HepG2 (cell line): ENCODE results near the gene NDUFB6. TPM values are rescaled to one million over a fixed set of nuclear protein-coding genes. Genes with fewer than 3 reads are reported as not detected.

Experiments used
- CHCHD3 ChIP-seq: sonication (generic); formaldehyde crosslinking; IDR thresholded peaks from 2 replicates; pipeline ENCODE4 v1.8.0; 2022; ENCODE audit warnings: mild to moderate bottlenecking, missing genetic modification reagents, moderate library complexity
- EED ChIP-seq: sonication (generic); formaldehyde crosslinking; IDR thresholded peaks from 2 replicates; pipeline ENCODE4 v1.5.0; 2020; ENCODE audit warnings: mild to moderate bottlenecking, missing genetic modification reagents
- ELF4 ChIP-seq: sonication (generic); formaldehyde crosslinking; IDR thresholded peaks from 2 replicates; pipeline ENCODE4 v1.5.0; 2020; ENCODE audit warnings: missing genetic modification reagents, mild to moderate bottlenecking, moderate library complexity, borderline replicate concordance
- KMT2B ChIP-seq: IDR thresholded peaks from 2 replicates; pipeline ENCODE4 v1.6.1; 2016; ENCODE audit warnings: missing genetic modification reagents, missing compliant biosample characterization
- MXD4 ChIP-seq: IDR thresholded peaks from 2 replicates; pipeline ENCODE4 v1.6.1; 2016; ENCODE audit warnings: mild to moderate bottlenecking, missing biosample characterization, missing genetic modification reagents
- NFIB ChIP-seq: sonication (generic); formaldehyde crosslinking; IDR thresholded peaks from 2 replicates; pipeline ENCODE4 v1.9.0; 2021; ENCODE audit warnings: missing genetic modification reagents, mild to moderate bottlenecking, borderline replicate concordance
- NFYB ChIP-seq: sonication (generic); formaldehyde crosslinking; IDR thresholded peaks from 2 replicates; pipeline ENCODE4 v1.4.0; 2020; ENCODE audit warnings: missing genetic modification reagents
- PHF5A ChIP-seq: IDR thresholded peaks from one replicate; pipeline ENCODE4 v1.6.1; 2018; ENCODE audit warnings: low read depth, missing genetic modification reagents; ENCODE audit not compliant: unreplicated experiment
- PLRG1 ChIP-seq: fragments of 450-650 bp; conservative IDR thresholded peaks from 2 replicates; pipeline ENCODE4 v1.6.1; 2016
- SOX6 ChIP-seq, 2 experiments: fragments of 450-650 bp in 1 of 2; sonication (generic) in 1 of 2; formaldehyde crosslinking in 1 of 2; IDR thresholded peaks; 2 replicates each; pipeline versions ENCODE4 v1.4.0 to v1.6.1; 2017 to 2020; ENCODE audit warnings: antibody characterized with exemption in 1 of 2, mild to moderate bottlenecking in 1 of 2, missing genetic modification reagents in 1 of 2
- SP140L ChIP-seq: sonication (generic); formaldehyde crosslinking; IDR thresholded peaks from 2 replicates; pipeline ENCODE4 v1.4.0; 2020; ENCODE audit warnings: missing genetic modification reagents, borderline replicate concordance
- SP5 ChIP-seq: IDR thresholded peaks from 2 replicates; pipeline ENCODE4 v1.6.1; 2016; ENCODE audit warnings: low read depth, borderline replicate concordance
- TGIF2 ChIP-seq: IDR thresholded peaks from 2 replicates; pipeline ENCODE4 v1.6.1; 2016; ENCODE audit warnings: control low read depth, missing compliant biosample characterization
- TP53 ChIP-seq: sonication (generic); formaldehyde crosslinking; conservative IDR thresholded peaks from 2 replicates; pipeline ENCODE4 v1.4.0; 2020; ENCODE audit warnings: missing genetic modification reagents
- ZNF136 ChIP-seq: sonication (generic); formaldehyde crosslinking; IDR thresholded peaks from 2 replicates; pipeline ENCODE4 v1.8.1; 2022; ENCODE audit warnings: low read depth, mild to moderate bottlenecking, moderate library complexity, missing genetic modification reagents
- ZNF20 ChIP-seq: sonication (generic); formaldehyde crosslinking; IDR thresholded peaks from 2 replicates; pipeline ENCODE4 v1.4.0; 2020; ENCODE audit warnings: mild to moderate bottlenecking, moderate library complexity, missing genetic modification reagents
- ZNF292 ChIP-seq: sonication (generic); formaldehyde crosslinking; IDR thresholded peaks from 2 replicates; pipeline ENCODE4 v1.8.1; 2022; ENCODE audit warnings: mild to moderate bottlenecking, low read depth, missing genetic modification reagents, borderline replicate concordance
- ZNF337 ChIP-seq: sonication (generic); formaldehyde crosslinking; IDR thresholded peaks from 2 replicates; pipeline ENCODE4 v1.5.1; 2020; ENCODE audit warnings: missing genetic modification reagents, low read depth, mild to moderate bottlenecking, borderline replicate concordance
- ZNF343 ChIP-seq: sonication (generic); formaldehyde crosslinking; IDR thresholded peaks from 2 replicates; pipeline ENCODE4 v1.4.0; 2020; ENCODE audit warnings: mild to moderate bottlenecking, missing genetic modification reagents
- ZNF451 ChIP-seq: sonication (generic); formaldehyde crosslinking; IDR thresholded peaks from 2 replicates; pipeline ENCODE4 v1.5.0; 2020; ENCODE audit warnings: mild to moderate bottlenecking, missing genetic modification reagents
- ZSCAN9 ChIP-seq: IDR thresholded peaks from 2 replicates; pipeline ENCODE4 v1.6.1; 2016; ENCODE audit warnings: borderline replicate concordance
- polyA plus RNA-seq, 8 experiments: library from polyadenylated mRNA; depleted of rRNA in 3 of 8; stranded (reverse) in 7 of 8; unstranded in 1 of 8; fragments of >200 nt; fragmentation: Illumina TruSeq in 4 of 8; extraction: Trizol in 4 of 8; gene quantifications; 2 replicates each; pipeline versions ENCODE4 v1.2.1 to v1.2.3, GENCODE V29; 2011 to 2016; ENCODE audit warnings: low read depth in 4 of 8, missing spikeins in 1 of 8, mixed read lengths in 1 of 8; ENCODE audit not compliant: insufficient read depth in 1 of 8
- total RNA-seq, 5 experiments: library from RNA; depleted of rRNA; stranded (reverse); fragments of >200 nt; fragmentation: Illumina TruSeq; extraction: Trizol; gene quantifications; 2 replicates each; pipeline ENCODE4 v1.2.3, GENCODE V29; 2016; ENCODE audit warnings: low read depth in 1 of 5
- TF ChIP-seq, protein P1 (sequence below): sonication (generic); formaldehyde crosslinking; IDR thresholded peaks from 2 replicates; pipeline ENCODE4 v1.9.0; 2021; ENCODE audit warnings: missing genetic modification reagents, mild to moderate bottlenecking, borderline replicate concordance
- TF ChIP-seq, protein P2 (sequence below): sonication (generic); formaldehyde crosslinking; IDR thresholded peaks from 2 replicates; pipeline ENCODE4 v1.8.0; 2022; ENCODE audit warnings: low read depth, missing genetic modification reagents
- TF ChIP-seq, protein P3 (sequence below): sonication (generic); formaldehyde crosslinking; conservative IDR thresholded peaks from 2 replicates; pipeline ENCODE4 v1.8.1; 2023; ENCODE audit warnings: missing genetic modification reagents
- TF ChIP-seq, protein P4 (sequence below): IDR thresholded peaks from 2 replicates; pipeline ENCODE4 v1.6.1; 2012; ENCODE audit warnings: inconsistent platforms

Gene NDUFB6
- total and polyA plus RNA-seq, 2 of the 13 experiments (the other 11 are each of a cell fraction or from before 2014, with no cell fraction given): 31.2 to 81.9 TPM

DNA sequence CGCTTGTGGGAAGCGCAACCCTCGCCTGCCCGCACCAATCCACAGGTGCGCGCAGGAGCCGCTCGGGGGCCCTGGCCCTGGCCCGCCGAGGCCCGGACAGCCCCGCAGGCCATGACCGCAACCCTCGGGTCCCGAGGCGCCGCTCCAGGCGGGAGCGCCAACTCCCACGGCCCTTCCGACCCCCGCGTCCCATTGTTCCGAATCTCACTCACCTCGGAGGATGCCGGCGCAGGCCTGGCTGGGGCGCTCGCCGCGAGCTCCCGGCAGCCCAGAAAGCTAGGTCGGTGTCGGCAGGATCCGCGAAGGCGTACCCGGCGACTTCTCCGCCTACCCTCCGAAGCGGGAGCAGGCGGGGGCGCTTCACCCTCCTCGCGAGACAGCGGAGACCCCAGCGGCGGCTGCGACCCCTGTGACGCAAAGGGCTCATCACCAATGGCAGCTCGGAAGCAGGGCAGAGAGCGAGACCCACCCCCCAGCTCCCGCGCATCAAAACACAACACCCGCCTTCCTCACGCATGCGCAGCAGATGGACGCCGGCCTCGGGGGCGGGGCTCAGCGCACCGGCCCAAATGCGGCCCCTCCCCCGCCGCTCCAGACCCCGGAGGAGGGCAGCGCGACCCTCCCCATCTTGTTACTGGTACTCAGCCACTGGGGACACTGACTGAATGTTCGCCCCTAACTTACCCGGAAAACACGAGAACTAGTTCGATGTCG lies 22.2 kb downstream of the NDUFB6 start (continued):
- TF ChIP-seq, protein P1, sequence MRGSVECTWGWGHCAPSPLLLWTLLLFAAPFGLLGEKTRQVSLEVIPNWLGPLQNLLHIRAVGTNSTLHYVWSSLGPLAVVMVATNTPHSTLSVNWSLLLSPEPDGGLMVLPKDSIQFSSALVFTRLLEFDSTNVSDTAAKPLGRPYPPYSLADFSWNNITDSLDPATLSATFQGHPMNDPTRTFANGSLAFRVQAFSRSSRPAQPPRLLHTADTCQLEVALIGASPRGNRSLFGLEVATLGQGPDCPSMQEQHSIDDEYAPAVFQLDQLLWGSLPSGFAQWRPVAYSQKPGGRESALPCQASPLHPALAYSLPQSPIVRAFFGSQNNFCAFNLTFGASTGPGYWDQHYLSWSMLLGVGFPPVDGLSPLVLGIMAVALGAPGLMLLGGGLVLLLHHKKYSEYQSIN (CRISPR knock-in tag): no peak
- TF ChIP-seq ZSCAN9 (CRISPR knock-in tag) (peak; percentile 20; the same call in 1 of the 2 replicates), TGIF2 (0 out of 2 replicates have a peak, but pooled peaks have one; percentile 24), NFIB (no peak), ZNF292 (CRISPR knock-in tag) (no peak; the same call in 1 of the 2 replicates), ZNF20 (no peak), ELF4 (CRISPR knock-in tag) (peak; percentile 20; the same call in 1 of the 2 replicates), ZNF343 (CRISPR knock-in tag) (no peak), EED (no peak), NFYB (CRISPR knock-in tag) (peak; percentile 76), ZNF337 (CRISPR knock-in tag) (0 out of 2 replicates have a peak, but pooled peaks have one; percentile 13), ZNF136 (no peak), ZNF451 (CRISPR knock-in tag) (no peak; the same call in 1 of the 2 replicates), MXD4 (no peak), CHCHD3 (peak; percentile 75; the same call in 1 of the 2 replicates), PHF5A (CRISPR knock-in tag) (no peak), TP53 (CRISPR knock-in tag) (no peak), SP140L (no peak), KMT2B (CRISPR knock-in tag) (peak; percentile 88), PLRG1 (no peak), SP5 (CRISPR knock-in tag) (peak; percentile 83), SOX6 (IDR thresholded peaks at IDR 0.05) (no peak), SOX6 (CRISPR knock-in tag; IDR thresholded peaks at IDR 0.05) (0 out of 2 replicates have a peak, but pooled peaks have one; percentile 4)
- TF ChIP-seq, protein P2, sequence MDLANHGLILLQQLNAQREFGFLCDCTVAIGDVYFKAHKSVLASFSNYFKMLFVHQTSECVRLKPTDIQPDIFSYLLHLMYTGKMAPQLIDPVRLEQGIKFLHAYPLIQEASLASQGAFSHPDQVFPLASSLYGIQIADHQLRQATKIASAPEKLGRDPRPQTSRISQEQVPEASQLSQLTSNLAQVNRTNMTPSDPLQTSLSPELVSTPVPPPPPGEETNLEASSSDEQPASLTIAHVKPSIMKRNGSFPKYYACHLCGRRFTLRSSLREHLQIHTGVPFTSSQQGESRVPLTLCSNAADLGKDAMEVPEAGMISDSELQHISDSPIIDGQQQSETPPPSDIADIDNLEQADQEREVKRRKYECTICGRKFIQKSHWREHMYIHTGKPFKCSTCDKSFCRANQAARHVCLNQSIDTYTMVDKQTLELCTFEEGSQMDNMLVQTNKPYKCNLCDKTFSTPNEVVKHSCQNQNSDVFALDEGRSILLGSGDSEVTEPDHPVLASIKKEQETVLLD (CRISPR knock-in tag): no peak
- TF ChIP-seq, protein P3, sequence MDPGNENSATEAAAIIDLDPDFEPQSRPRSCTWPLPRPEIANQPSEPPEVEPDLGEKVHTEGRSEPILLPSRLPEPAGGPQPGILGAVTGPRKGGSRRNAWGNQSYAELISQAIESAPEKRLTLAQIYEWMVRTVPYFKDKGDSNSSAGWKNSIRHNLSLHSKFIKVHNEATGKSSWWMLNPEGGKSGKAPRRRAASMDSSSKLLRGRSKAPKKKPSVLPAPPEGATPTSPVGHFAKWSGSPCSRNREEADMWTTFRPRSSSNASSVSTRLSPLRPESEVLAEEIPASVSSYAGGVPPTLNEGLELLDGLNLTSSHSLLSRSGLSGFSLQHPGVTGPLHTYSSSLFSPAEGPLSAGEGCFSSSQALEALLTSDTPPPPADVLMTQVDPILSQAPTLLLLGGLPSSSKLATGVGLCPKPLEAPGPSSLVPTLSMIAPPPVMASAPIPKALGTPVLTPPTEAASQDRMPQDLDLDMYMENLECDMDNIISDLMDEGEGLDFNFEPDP (CRISPR knock-in tag): no peak
- TF ChIP-seq, protein P4, sequence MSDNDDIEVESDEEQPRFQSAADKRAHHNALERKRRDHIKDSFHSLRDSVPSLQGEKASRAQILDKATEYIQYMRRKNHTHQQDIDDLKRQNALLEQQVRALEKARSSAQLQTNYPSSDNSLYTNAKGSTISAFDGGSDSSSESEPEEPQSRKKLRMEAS: peak; percentile 72
